SK-N-SH treated with all-trans-retinoic acid at 6 μM for 48 hours (cell line): Measurements from ENCODE around the gene PRKCZ.

Experiments
- ATAC-seq: fragments of 200-7000 bp; cut with Tn5 transposase; 3 replicates; pipeline ENCODE4 v1.9.1; 2020; ENCODE audit warnings: mild to moderate bottlenecking, moderate library complexity
- ARNTL ChIP-seq: fragments of 450-650 bp; formaldehyde crosslinking; IDR thresholded peaks from 2 replicates; pipeline ENCODE4 v1.5.0; 2020; ENCODE audit warnings: low read depth, mild to moderate bottlenecking, moderate library complexity, borderline replicate concordance
- BACH2 ChIP-seq: fragments of 250-450 bp; sonication (Bioruptor Pico); IDR thresholded peaks from 2 replicates; pipeline ENCODE4 v1.9.0; 2021; ENCODE audit warnings: mild to moderate bottlenecking, borderline replicate concordance
- CSDC2 ChIP-seq: fragments of 250-450 bp; sonication (Bioruptor Pico); IDR thresholded peaks from 2 replicates; pipeline ENCODE4 v1.5.0; 2020; ENCODE audit warnings: mild to moderate bottlenecking, moderate library complexity
- ESRRG ChIP-seq: fragments of 250-450 bp; sonication (Bioruptor Pico); IDR thresholded peaks from 2 replicates; pipeline ENCODE4 v1.6.1; 2021; ENCODE audit warnings: mild to moderate bottlenecking
- GLIS3 ChIP-seq: fragments of 250-450 bp; sonication (Bioruptor Pico); IDR thresholded peaks from 2 replicates; pipeline ENCODE4 v1.5.0; 2020; ENCODE audit warnings: mild to moderate bottlenecking, moderate library complexity
- ISL1 ChIP-seq: fragments of 250-450 bp; sonication (Bioruptor Pico); IDR thresholded peaks from 2 replicates; pipeline ENCODE4 v2.1.2; 2022; ENCODE audit warnings: mild to moderate bottlenecking, moderate library complexity
- OSR1 ChIP-seq: fragments of 250-450 bp; sonication (Bioruptor Pico); IDR thresholded peaks from 2 replicates; pipeline ENCODE4 v1.8.0; 2022; ENCODE audit warnings: moderate library complexity, mild to moderate bottlenecking, inconsistent platforms
- PPARA ChIP-seq: fragments of 250-450 bp; sonication (Bioruptor Pico); IDR thresholded peaks from 2 replicates; pipeline ENCODE4 v1.5.0; 2020; ENCODE audit warnings: mild to moderate bottlenecking, borderline replicate concordance
- RARB ChIP-seq: fragments of 250-450 bp; sonication (Bioruptor Pico); IDR thresholded peaks from 2 replicates; pipeline ENCODE4 v1.8.0; 2021; ENCODE audit warnings: mild to moderate bottlenecking, moderate library complexity
- SNAI2 ChIP-seq: fragments of 250-450 bp; sonication (Bioruptor Pico); IDR thresholded peaks from 2 replicates; pipeline ENCODE4 v1.5.0; 2020; ENCODE audit warnings: mild to moderate bottlenecking, moderate library complexity
- TOX ChIP-seq: fragments of 250-450 bp; sonication (Bioruptor Pico); IDR thresholded peaks from 2 replicates; pipeline ENCODE4 v1.8.0; 2021; ENCODE audit warnings: mild to moderate bottlenecking, moderate library complexity, borderline replicate concordance
- ZC3H10 ChIP-seq: fragments of 250-450 bp; sonication (Bioruptor Pico); IDR thresholded peaks from 2 replicates; pipeline ENCODE4 v1.5.1; 2021; ENCODE audit warnings: mild to moderate bottlenecking, moderate library complexity
- ZFP3 ChIP-seq: fragments of 250-450 bp; sonication (Bioruptor Pico); IDR thresholded peaks from 2 replicates; pipeline ENCODE4 v1.5.0; 2020; ENCODE audit warnings: mild to moderate bottlenecking, moderate library complexity
- ZFP30 ChIP-seq: fragments of 450-650 bp; formaldehyde crosslinking; IDR thresholded peaks from 2 replicates; pipeline ENCODE4 v1.5.0; 2022; ENCODE audit warnings: mild to moderate bottlenecking, moderate library complexity
- ZNF565 ChIP-seq: fragments of 450-650 bp; formaldehyde crosslinking; conservative IDR thresholded peaks from 2 replicates; pipeline ENCODE4 v1.5.0; 2020; ENCODE audit warnings: low read depth, mild to moderate bottlenecking, moderate library complexity
- ZNF70 ChIP-seq: fragments of 450-650 bp; formaldehyde crosslinking; IDR thresholded peaks from 2 replicates; pipeline ENCODE4 v1.5.0; 2020; ENCODE audit warnings: mild to moderate bottlenecking, moderate library complexity
- ZNF8 ChIP-seq: fragments of 450-650 bp; formaldehyde crosslinking; IDR thresholded peaks from 2 replicates; pipeline ENCODE4 v1.5.0; 2020; ENCODE audit warnings: mild to moderate bottlenecking, moderate library complexity
- TF ChIP-seq, protein P1 (sequence below): fragments of 250-450 bp; sonication (Bioruptor Pico); IDR thresholded peaks from 2 replicates; pipeline ENCODE4 v1.8.0; 2021; ENCODE audit warnings: low read depth, mild to moderate bottlenecking, moderate library complexity, borderline replicate concordance
- TF ChIP-seq, protein P2 (sequence below): fragments of 250-450 bp; sonication (Bioruptor Pico); IDR thresholded peaks from 2 replicates; pipeline ENCODE4 v1.8.0; 2020; ENCODE audit warnings: mild to moderate bottlenecking, moderate library complexity, borderline replicate concordance
- TF ChIP-seq, protein P3 (sequence below): fragments of 250-450 bp; sonication (Bioruptor Pico); IDR thresholded peaks from 2 replicates; pipeline ENCODE4 v1.5.0; 2020; ENCODE audit warnings: mild to moderate bottlenecking, moderate library complexity
- TF ChIP-seq, protein P4 (sequence below): fragments of 250-450 bp; sonication (Bioruptor Pico); IDR thresholded peaks from 2 replicates; pipeline ENCODE4 v1.5.1; 2020; ENCODE audit warnings: low read depth, mild to moderate bottlenecking, moderate library complexity

PRKCZ gene

DNA sequence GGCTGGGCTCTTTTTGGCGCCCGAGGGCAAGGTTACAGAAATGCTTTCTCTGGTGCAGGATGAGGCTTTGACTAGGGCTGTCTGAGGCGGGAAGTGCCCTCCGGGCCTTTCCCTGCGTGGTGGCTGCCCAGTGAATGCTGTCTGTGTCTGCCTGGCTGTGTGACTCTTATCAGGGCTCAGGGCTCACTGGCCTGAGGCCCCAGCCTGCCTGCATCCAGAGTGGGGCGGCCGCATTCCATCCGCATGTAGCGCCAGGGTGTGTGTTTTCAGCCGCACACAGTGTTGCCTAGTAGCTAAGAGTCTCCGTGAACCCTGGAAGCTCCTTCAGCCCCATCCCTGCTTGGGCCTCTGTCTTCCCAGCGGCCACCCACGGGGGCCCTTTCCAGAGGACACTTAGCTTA, 85.2 kb downstream of the PRKCZ start:
- no peak for ATAC-seq
- TF ChIP-seq ZC3H10: no peak
- TF ChIP-seq, protein P1, sequence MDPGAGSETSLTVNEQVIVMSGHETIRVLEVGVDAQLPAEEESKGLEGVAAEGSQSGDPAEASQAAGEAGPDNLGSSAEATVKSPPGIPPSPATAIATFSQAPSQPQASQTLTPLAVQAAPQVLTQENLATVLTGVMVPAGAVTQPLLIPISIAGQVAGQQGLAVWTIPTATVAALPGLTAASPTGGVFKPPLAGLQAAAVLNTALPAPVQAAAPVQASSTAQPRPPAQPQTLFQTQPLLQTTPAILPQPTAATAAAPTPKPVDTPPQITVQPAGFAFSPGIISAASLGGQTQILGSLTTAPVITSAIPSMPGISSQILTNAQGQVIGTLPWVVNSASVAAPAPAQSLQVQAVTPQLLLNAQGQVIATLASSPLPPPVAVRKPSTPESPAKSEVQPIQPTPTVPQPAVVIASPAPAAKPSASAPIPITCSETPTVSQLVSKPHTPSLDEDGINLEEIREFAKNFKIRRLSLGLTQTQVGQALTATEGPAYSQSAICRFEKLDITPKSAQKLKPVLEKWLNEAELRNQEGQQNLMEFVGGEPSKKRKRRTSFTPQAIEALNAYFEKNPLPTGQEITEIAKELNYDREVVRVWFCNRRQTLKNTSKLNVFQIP (CRISPR knock-in tag): no peak
- TF ChIP-seq ZNF70 (CRISPR knock-in tag): no peak
- no peak for TF ChIP-seq ESRRG (CRISPR knock-in tag)
- no peak for TF ChIP-seq ISL1 (CRISPR knock-in tag)
- TF ChIP-seq OSR1 (CRISPR knock-in tag): no peak
- TF ChIP-seq SNAI2 (CRISPR knock-in tag): no peak

DNA sequence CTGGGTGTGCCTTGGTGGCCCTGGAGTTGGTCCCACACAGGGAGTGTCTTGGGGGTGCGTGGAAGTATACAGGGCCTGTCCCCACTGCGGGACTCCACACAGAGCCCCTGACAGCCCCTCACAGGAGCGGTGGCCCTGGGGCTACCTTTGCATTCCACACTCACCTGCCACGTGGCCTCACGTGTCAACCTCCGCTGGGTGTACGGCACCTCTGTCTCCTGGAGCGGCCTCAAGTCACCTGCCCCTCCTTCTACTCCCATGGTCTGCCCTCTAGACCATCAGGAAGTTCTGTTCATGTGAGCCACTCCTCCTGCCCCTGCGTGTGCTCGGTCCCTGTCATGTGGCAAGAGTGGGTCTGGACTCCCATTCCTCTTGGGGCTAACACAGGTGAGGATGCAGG, 85.7 kb downstream of the PRKCZ start:
- TF ChIP-seq CSDC2 (no peak), PPARA (no peak), ZNF70 (CRISPR knock-in tag) (no peak), GLIS3 (CRISPR knock-in tag) (no peak), ISL1 (CRISPR knock-in tag) (no peak), ZNF565 (CRISPR knock-in tag) (no peak), BACH2 (CRISPR knock-in tag) (no peak), ZFP3 (CRISPR knock-in tag) (no peak), SNAI2 (CRISPR knock-in tag) (no peak), OSR1 (CRISPR knock-in tag) (no peak), ZNF8 (CRISPR knock-in tag) (no peak), ZC3H10 (no peak), ZFP30 (CRISPR knock-in tag) (no peak), RARB (CRISPR knock-in tag) (no peak), TOX (CRISPR knock-in tag) (no peak)
- TF ChIP-seq, protein P1 (CRISPR knock-in tag): no peak
- TF ChIP-seq, protein P2, sequence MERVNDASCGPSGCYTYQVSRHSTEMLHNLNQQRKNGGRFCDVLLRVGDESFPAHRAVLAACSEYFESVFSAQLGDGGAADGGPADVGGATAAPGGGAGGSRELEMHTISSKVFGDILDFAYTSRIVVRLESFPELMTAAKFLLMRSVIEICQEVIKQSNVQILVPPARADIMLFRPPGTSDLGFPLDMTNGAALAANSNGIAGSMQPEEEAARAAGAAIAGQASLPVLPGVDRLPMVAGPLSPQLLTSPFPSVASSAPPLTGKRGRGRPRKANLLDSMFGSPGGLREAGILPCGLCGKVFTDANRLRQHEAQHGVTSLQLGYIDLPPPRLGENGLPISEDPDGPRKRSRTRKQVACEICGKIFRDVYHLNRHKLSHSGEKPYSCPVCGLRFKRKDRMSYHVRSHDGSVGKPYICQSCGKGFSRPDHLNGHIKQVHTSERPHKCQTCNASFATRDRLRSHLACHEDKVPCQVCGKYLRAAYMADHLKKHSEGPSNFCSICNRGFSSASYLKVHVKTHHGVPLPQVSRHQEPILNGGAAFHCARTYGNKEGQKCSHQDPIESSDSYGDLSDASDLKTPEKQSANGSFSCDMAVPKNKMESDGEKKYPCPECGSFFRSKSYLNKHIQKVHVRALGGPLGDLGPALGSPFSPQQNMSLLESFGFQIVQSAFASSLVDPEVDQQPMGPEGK (CRISPR knock-in tag): no peak
- TF ChIP-seq, protein P3, sequence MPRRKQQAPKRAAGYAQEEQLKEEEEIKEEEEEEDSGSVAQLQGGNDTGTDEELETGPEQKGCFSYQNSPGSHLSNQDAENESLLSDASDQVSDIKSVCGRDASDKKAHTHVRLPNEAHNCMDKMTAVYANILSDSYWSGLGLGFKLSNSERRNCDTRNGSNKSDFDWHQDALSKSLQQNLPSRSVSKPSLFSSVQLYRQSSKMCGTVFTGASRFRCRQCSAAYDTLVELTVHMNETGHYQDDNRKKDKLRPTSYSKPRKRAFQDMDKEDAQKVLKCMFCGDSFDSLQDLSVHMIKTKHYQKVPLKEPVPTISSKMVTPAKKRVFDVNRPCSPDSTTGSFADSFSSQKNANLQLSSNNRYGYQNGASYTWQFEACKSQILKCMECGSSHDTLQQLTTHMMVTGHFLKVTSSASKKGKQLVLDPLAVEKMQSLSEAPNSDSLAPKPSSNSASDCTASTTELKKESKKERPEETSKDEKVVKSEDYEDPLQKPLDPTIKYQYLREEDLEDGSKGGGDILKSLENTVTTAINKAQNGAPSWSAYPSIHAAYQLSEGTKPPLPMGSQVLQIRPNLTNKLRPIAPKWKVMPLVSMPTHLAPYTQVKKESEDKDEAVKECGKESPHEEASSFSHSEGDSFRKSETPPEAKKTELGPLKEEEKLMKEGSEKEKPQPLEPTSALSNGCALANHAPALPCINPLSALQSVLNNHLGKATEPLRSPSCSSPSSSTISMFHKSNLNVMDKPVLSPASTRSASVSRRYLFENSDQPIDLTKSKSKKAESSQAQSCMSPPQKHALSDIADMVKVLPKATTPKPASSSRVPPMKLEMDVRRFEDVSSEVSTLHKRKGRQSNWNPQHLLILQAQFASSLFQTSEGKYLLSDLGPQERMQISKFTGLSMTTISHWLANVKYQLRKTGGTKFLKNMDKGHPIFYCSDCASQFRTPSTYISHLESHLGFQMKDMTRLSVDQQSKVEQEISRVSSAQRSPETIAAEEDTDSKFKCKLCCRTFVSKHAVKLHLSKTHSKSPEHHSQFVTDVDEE (CRISPR knock-in tag): no peak
- TF ChIP-seq, protein P4, sequence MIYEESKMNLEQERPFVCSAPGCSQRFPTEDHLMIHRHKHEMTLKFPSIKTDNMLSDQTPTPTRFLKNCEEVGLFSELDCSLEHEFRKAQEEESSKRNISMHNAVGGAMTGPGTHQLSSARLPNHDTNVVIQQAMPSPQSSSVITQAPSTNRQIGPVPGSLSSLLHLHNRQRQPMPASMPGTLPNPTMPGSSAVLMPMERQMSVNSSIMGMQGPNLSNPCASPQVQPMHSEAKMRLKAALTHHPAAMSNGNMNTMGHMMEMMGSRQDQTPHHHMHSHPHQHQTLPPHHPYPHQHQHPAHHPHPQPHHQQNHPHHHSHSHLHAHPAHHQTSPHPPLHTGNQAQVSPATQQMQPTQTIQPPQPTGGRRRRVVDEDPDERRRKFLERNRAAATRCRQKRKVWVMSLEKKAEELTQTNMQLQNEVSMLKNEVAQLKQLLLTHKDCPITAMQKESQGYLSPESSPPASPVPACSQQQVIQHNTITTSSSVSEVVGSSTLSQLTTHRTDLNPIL (CRISPR knock-in tag): no peak
- no peak for ATAC-seq

DNA sequence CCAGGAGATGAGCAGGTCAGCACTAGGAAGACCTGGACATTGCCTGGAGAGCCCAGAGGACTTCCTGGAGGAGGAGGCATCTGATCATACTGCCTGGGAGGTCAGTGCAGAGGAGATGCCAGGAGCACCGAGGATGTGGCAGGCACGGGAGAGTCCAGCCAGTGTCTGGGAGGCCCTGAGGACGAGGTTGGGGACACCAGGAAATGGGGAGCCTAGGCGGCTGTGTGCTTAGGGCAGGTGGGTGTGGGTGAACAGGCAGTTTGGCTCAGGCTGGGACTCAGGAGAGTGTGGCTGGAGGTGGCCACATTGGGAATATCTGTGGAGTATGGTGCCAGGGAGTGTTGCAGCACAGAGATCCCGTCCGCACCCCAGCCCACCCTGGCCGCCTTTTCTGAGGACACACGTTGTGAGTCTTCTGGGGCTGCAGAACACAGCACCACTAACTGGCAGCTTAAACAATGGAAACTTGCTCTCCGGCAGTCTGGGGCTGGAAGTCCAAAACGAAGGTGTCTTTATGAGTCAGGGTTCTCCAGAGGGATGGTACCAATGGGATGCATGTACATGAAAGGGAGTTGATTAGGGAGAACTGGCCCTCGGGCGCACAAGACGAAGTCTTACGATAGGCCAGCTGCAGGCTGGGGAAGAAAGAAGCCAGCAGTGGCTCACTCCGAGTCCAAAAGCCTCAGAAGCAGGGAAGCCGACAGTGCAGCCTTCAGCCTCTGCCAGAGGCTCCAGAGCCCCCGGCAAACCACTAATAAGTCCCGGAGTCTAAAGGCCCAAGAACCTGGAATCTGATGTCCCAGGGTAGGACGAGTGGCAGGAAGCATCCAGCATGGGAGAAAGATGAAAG, 86.4 kb downstream of the PRKCZ start:
- no peak for TF ChIP-seq ARNTL (CRISPR knock-in tag)
- TF ChIP-seq ESRRG (CRISPR knock-in tag): no peak
- no peak for ATAC-seq
